Measurements from ENCODE around the gene CCDC85C. TPM values are rescaled to one million over a fixed set of nuclear protein-coding genes. Genes with fewer than 3 reads are reported as not detected.

CCDC85C gene
- total and polyA plus RNA-seq, 10 donors: 1.6 to 12.4 (median 8.1) TPM

DNA sequence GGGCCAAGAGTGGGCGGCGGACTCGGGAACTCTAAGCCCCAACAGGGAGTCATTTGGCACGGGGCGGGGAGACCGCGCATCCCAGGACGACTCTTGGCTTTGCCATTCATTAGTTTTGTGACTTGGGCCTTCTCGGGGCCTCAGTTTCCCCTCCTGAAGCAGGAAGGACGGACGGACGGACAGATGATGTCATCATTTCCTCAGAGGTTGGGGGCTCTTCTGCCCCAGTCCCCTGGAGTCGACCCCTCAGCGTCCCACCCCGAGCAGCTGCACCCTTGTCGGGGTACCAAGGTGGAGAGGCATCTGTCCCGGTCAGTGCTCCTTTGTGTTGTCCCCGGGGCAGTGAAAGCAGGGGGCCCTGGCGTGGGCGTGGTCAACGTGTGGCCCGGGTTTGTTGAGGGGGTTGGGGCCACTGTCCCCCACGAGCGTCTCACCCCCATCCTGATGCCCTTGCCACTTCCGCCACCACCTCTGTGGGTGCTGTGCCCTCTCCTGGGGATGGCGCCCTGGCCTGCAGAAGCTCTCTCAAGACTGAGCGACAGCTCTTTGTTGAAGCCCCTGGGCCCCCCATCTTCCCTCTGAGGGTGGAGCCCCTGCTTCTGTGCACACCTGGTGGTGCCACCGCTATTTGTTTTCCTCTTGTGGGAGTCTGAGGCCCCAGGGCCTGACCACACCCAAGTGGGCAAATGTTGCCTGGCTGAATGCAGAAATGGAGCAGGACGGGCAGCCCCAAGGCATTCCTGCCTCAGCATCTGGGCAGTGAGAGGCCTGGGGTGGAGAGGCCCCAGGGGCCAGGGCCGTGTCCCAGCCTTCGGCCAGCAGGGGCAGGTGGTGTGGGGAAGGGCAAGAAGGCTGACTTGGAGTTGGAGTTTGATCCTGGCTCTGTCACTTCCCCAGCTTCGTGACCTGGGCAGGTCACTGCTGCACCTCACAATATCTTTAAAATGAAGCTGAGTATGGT is 41.8 kb upstream of the CCDC85C start:
- H3K4me1 ChIP-seq: peaks cover 0 to 18% (median 9%) of the 10 kb centered on the region in 6 donors
- H3K27me3 ChIP-seq (replicated peaks in 1 of 7): peaks cover 0 to 46% (median 19%) of the 10 kb centered on the region in 7 donors
- TF ChIP-seq, protein P1, sequence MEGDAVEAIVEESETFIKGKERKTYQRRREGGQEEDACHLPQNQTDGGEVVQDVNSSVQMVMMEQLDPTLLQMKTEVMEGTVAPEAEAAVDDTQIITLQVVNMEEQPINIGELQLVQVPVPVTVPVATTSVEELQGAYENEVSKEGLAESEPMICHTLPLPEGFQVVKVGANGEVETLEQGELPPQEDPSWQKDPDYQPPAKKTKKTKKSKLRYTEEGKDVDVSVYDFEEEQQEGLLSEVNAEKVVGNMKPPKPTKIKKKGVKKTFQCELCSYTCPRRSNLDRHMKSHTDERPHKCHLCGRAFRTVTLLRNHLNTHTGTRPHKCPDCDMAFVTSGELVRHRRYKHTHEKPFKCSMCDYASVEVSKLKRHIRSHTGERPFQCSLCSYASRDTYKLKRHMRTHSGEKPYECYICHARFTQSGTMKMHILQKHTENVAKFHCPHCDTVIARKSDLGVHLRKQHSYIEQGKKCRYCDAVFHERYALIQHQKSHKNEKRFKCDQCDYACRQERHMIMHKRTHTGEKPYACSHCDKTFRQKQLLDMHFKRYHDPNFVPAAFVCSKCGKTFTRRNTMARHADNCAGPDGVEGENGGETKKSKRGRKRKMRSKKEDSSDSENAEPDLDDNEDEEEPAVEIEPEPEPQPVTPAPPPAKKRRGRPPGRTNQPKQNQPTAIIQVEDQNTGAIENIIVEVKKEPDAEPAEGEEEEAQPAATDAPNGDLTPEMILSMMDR (IDR thresholded peaks at IDR 0.05 in 8 of 11, conservative IDR thresholded peaks at IDR 0.05 in 3 of 11): no peak
- TF ChIP-seq POLR2A (IDR thresholded peaks at IDR 0.05) (no peak), POLR2AphosphoS5 (IDR thresholded peaks at IDR 0.05) (no peak)
- intact Hi-C loops (cut with DNase I; ENCODE audit: low total_unique reads): no loop called here
- no peaks in the 10 kb centered on the region for H3K36me3 ChIP-seq
- DNase-seq: no peak
- WGBS, 5 donors: 43 to 52% (median 52%) methylated on average over 25 to 32 of the region's 32 CpGs
- H3K27ac ChIP-seq: peak overlapping the region in 3 of 8 donors; percentile 28 to 55 (median 30)
- no peaks in the 10 kb centered on the region for H3K9me3 ChIP-seq
- peak overlapping the region; percentile 30 to 68 (median 33) for H3K4me3 ChIP-seq

DNA sequence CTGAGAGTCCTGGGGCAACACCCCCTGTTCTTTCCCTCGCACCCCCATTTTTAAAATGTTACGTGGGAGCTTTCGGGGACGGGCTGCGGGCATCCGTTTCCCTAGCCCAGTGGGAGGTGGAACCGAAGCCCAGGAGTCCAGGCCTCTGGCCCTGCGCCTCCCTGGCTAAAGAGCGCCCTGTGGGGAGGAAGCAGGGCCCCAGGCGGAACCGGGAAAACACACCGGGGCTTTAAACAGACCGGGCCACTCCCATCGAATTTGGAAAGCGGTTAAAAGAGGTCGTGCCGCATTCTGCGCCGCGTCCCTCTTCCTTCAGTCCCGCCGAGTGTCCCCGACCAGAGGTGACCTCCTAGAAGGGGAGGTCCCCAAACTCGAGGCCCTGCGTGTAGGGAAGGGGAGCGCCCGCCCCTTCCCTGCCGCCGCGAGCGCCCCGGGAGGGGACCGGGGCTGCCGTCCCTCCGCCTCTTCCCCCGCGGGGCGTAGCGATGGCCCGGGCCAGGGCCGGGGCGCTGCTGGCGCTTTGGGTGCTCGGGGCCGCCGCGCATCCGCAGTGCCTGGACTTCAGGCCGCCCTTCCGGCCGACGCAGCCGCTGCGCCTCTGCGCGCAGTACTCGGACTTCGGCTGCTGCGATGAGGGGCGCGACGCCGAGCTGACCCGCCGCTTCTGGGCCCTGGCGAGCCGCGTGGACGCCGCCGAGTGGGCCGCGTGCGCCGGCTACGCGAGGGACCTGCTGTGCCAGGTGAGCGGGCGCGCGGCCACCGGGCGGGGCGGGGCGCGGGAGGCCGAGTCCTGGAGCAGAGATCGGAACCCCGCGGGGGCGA is 40.9 kb upstream of the CCDC85C start, which contains the start of gene HHIPL1:
HHIPL1 (plus strand) TSS at position 407 of the 822 bp plus-strand sequence; CDS start at position 486, 79 bp downstream.
- Histone ChIP-seq H3K27me3 (replicated peaks in 1 of 7) (peaks cover 0 to 46% (median 19%) of the 10 kb centered on the region in 7 donors), H3K36me3 (no peaks in the 10 kb centered on the region), H3K4me3 (peak within 1 kb of the TSS; percentile 30 to 68 (median 33)), H3K27ac (peak within 1 kb of the TSS in 3 of 8 donors; percentile 28 to 55 (median 30)), H3K9me3 (no peaks in the 10 kb centered on the region), H3K4me1 (peaks cover 0 to 18% (median 9%) of the 10 kb centered on the region in 6 donors)
- intact Hi-C loops (cut with DNase I; ENCODE audit: low total_unique reads): no loop called here
- 7 to 23% (median 9%) methylated on average over 38 to 91 of the region's 91 CpGs for WGBS, 5 donors
- TF ChIP-seq, protein P1 (IDR thresholded peaks at IDR 0.05 in 8 of 11, conservative IDR thresholded peaks at IDR 0.05 in 3 of 11): peak in 1 of 11 experiments; percentile 7
- peak in 2 of 3 donors; percentile 39 to 40 for TF ChIP-seq POLR2AphosphoS5 (IDR thresholded peaks at IDR 0.05)
- TF ChIP-seq POLR2A (IDR thresholded peaks at IDR 0.05): no peak
- DNase-seq: no peak

DNA sequence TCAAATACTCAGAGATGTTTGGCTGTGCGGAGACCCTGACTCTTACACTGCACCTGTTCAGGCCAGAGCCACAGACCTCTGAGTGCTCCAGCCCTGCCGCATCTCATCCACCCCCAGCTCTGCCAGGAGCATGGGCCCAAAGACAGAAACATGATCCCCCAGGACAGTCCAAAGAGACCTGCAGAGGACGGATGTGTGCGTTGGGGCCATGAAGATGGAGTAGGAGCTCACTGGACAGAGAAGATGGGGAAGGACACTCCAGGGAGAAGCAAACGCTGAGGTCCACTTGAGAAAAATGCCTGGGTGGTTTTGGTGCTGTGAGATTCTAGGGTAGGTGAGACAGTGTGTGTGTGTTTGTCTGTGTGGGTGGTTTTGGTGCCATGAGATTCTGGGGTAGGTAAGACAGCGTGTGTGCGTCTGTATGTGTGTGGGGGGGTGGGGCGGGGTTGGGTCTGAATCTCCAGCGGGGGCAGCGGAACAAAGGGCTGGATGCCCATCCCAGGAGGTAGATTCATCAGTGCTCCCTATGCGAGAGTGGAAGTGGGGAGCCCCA is 40.1 kb upstream of the CCDC85C start:
- peaks cover 0 to 18% (median 9%) of the 10 kb centered on the region in 6 donors for H3K4me1 ChIP-seq
- H3K9me3 ChIP-seq: no peaks in the 10 kb centered on the region
- H3K36me3 ChIP-seq: no peaks in the 10 kb centered on the region
- no peak overlapping the region for H3K27ac ChIP-seq
- DNase-seq: no peak
- TF ChIP-seq, protein P1 (IDR thresholded peaks at IDR 0.05 in 8 of 11, conservative IDR thresholded peaks at IDR 0.05 in 3 of 11): no peak
- TF ChIP-seq POLR2AphosphoS5 (IDR thresholded peaks at IDR 0.05) (no peak), POLR2A (IDR thresholded peaks at IDR 0.05) (no peak)
- H3K27me3 ChIP-seq (replicated peaks in 1 of 7): peaks cover 0 to 46% (median 19%) of the 10 kb centered on the region in 7 donors
- H3K4me3 ChIP-seq: peak overlapping the region in 1 of 8 donors; percentile 68
- intact Hi-C loops (cut with DNase I; ENCODE audit: low total_unique reads): no loop called here
- 88 to 93% (median 90%) methylated on average over 10 to 11 of the region's 11 CpGs for WGBS, 5 donors

Measured in spleen (tissue), 11 donors.